ENCODE data around the gene ABLIM3. TPM values are rescaled to one million over a fixed set of nuclear protein-coding genes. Genes with fewer than 3 reads are reported as not detected.

ABLIM3 gene
- total and polyA plus RNA-seq, 9 of the 15 experiments (the other 6 are each of a cell fraction or from before 2014, with no cell fraction given), result 0.03 to 0.38 (median 0.11) TPM

GRCh38 chr5:149195962-149196361 lies 54.7 kb downstream of the ABLIM3 start:
- no peak for DNase-seq (ENCODE audit: extremely low read depth in 1 of 4, low spot score in 3 of 4)
- no peak for FAIRE-seq
- TF ChIP-seq ZBTB49 (CRISPR knock-in tag; IDR thresholded peaks at IDR 0.05; ENCODE audit: borderline replicate concordance) (no peak), KDM1A (IDR thresholded peaks at IDR 0.05) (no peak), ZZZ3 (IDR thresholded peaks at IDR 0.05) (no peak), HLTF (IDR thresholded peaks at IDR 0.05) (no peak), MEF2A (IDR thresholded peaks at IDR 0.05; ENCODE audit: control insufficient read depth, low read depth, low read length) (no peak), EWSR1 (IDR thresholded peaks at IDR 0.05; ENCODE audit: borderline replicate concordance, low read depth, partially characterized antibody) (no peak), ETS1 (conservative IDR thresholded peaks at IDR 0.05; ENCODE audit: control insufficient read depth, low read depth, low read length) (no peak), MYBL2 (IDR thresholded peaks at IDR 0.05; ENCODE audit: low read depth) (no peak), MYBL2 (CRISPR knock-in tag; IDR thresholded peaks at IDR 0.05; ENCODE audit: borderline replicate concordance) (no peak), TAF15 (IDR thresholded peaks at IDR 0.05; ENCODE audit: low read depth, low read length) (no peak), RBM15 (IDR thresholded peaks at IDR 0.05; ENCODE audit: insufficient read depth, low read length) (no peak)
- TF ChIP-seq, protein P1, sequence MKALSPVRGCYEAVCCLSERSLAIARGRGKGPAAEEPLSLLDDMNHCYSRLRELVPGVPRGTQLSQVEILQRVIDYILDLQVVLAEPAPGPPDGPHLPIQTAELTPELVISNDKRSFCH (CRISPR knock-in tag; IDR thresholded peaks at IDR 0.05), result no peak
- TF ChIP-seq, protein P1 (tag; IDR thresholded peaks at IDR 0.05), result no peak
- TF ChIP-seq, protein P2, sequence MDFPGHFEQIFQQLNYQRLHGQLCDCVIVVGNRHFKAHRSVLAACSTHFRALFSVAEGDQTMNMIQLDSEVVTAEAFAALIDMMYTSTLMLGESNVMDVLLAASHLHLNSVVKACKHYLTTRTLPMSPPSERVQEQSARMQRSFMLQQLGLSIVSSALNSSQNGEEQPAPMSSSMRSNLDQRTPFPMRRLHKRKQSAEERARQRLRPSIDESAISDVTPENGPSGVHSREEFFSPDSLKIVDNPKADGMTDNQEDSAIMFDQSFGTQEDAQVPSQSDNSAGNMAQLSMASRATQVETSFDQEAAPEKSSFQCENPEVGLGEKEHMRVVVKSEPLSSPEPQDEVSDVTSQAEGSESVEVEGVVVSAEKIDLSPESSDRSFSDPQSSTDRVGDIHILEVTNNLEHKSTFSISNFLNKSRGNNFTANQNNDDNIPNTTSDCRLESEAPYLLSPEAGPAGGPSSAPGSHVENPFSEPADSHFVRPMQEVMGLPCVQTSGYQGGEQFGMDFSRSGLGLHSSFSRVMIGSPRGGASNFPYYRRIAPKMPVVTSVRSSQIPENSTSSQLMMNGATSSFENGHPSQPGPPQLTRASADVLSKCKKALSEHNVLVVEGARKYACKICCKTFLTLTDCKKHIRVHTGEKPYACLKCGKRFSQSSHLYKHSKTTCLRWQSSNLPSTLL (IDR thresholded peaks at IDR 0.05), result no peak
- TF ChIP-seq, protein P3, sequence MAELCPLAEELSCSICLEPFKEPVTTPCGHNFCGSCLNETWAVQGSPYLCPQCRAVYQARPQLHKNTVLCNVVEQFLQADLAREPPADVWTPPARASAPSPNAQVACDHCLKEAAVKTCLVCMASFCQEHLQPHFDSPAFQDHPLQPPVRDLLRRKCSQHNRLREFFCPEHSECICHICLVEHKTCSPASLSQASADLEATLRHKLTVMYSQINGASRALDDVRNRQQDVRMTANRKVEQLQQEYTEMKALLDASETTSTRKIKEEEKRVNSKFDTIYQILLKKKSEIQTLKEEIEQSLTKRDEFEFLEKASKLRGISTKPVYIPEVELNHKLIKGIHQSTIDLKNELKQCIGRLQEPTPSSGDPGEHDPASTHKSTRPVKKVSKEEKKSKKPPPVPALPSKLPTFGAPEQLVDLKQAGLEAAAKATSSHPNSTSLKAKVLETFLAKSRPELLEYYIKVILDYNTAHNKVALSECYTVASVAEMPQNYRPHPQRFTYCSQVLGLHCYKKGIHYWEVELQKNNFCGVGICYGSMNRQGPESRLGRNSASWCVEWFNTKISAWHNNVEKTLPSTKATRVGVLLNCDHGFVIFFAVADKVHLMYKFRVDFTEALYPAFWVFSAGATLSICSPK (IDR thresholded peaks at IDR 0.05; ENCODE audit: borderline replicate concordance), result no peak

More at GRCh38 chr5:149195962-149196361, 54.7 kb downstream of the ABLIM3 start:
- BruUV-seq (replicated peaks), result no TSS peak
- H3K9ac ChIP-seq (ENCODE audit: insufficient read depth in 1 of 2, low read depth in 2 of 2, low read length in 2 of 2), result no peak overlapping the region
- no peak overlapping the region for H3K4me2 ChIP-seq (ENCODE audit: insufficient read depth, low read length)
- intact Hi-C loops (cut with micrococcal nuclease) (no loop called here), in situ Hi-C loops (cut with MboI) (no loop called here)
- H4K20me1 ChIP-seq (replicated peaks; ENCODE audit: control insufficient read depth, insufficient read depth, low read length), result 0 out of 2 replicates have a peak, but pooled peaks cover 7% of the 10 kb centered on the region
- H3K4me3 ChIP-seq, result no peak overlapping the region
- 0% methylated on average over 1 of the region's 1 CpG for WGBS (ENCODE audit: insufficient coverage, low coverage, missing lambda C conversion rate)
- H3K4me1 ChIP-seq (replicated peaks in 1 of 2; ENCODE audit: control insufficient read depth in 2 of 2, insufficient read depth in 2 of 2, low read length in 2 of 2), result no peaks in the 10 kb centered on the region
- H3K79me2 ChIP-seq (ENCODE audit: control insufficient read depth, insufficient read depth, low read length), result no peaks in the 10 kb centered on the region
- no peak overlapping the region for H3K27ac ChIP-seq (ENCODE audit: extremely low read depth, low read depth, low read length)
- H3K36me3 ChIP-seq (ENCODE audit: control insufficient read depth, insufficient read depth, low read length), result no peaks in the 10 kb centered on the region
- H2AFZ ChIP-seq (ENCODE audit: low read depth, low read length), result no peak overlapping the region
- ChIA-PET CTCF (ENCODE audit: low intra/inter-chr PET ratio) (no interaction called here), POLR2A (no interaction called here)
- no peak for ATAC-seq
- H3K9me1 ChIP-seq (ENCODE audit: control insufficient read depth, insufficient read depth, low read length), result no peaks in the 10 kb centered on the region
- H3K9me3 ChIP-seq (replicated peaks; ENCODE audit: control insufficient read depth, insufficient read depth, low read depth, low read length), result no peaks in the 10 kb centered on the region
- H3K27me3 ChIP-seq (ENCODE audit: control insufficient read depth in 2 of 2, insufficient read depth in 2 of 2, low read length in 2 of 2), result peaks cover 0 to 16% of the 10 kb centered on the region in 2 experiments; a peak in 2 of 5 replicates

All from K562 (cell line).